Left lung (tissue), 14 donors: ENCODE results near the gene NOCT. TPM values are rescaled to one million over a fixed set of nuclear protein-coding genes. Genes with fewer than 3 reads are reported as not detected.

ENCODE experiments used
- ATAC-seq: fragments of 200-7000 bp; cut with Tn5 transposase; one replicate; pipeline ENCODE4 v1.9.1; 2020; ENCODE audit warnings: moderate library complexity
- DNase-seq, 4 donors: peaks; one replicate each; pipeline ENCODE4 v3.0.0-alpha.2; 2013 to 2020
- H3K27ac ChIP-seq, 2 donors: fragments of 200-600 bp; sonication (generic) in 1 of 2; one replicate each; pipeline versions ENCODE4 v1.5.0 to v1.8.0; 2020 to 2021
- H3K27me3 ChIP-seq, 2 donors: fragments of 200-600 bp; sonication (generic) in 1 of 2; one replicate each; pipeline versions ENCODE4 v1.5.0 to v1.8.0; 2020 to 2021
- H3K36me3 ChIP-seq, 2 donors: fragments of 200-600 bp; sonication (generic) in 1 of 2; one replicate each; pipeline versions ENCODE4 v1.5.0 to v1.8.0; 2020 to 2021
- H3K4me1 ChIP-seq, 2 donors: fragments of 200-600 bp; one replicate each; pipeline ENCODE4 v1.8.0; 2021
- H3K4me3 ChIP-seq, 2 donors: fragments of 200-600 bp; sonication (generic) in 1 of 2; one replicate each; pipeline versions ENCODE4 v1.5.0 to v1.8.0; 2020 to 2021; ENCODE audit warnings: mild to moderate bottlenecking in 1 of 2
- H3K9me3 ChIP-seq, 2 donors: fragments of 200-600 bp; sonication (generic) in 1 of 2; one replicate each; pipeline versions ENCODE4 v1.5.0 to v1.8.0; 2020 to 2021
- intact Hi-C, 2 donors: fragments of 100-400 bp; cut with DNase I; formaldehyde crosslinking; loops; one replicate each; pipeline versions ENCODE4 v1.11.2 to v1.14.2; 2022
- long read RNA-seq, 12 donors: library from polyadenylated mRNA in 2 of 12; unstranded in 2 of 12; transcript quantifications; one replicate each; pipeline ENCODE4 v2.0.0 and lab custom pipeline, GENCODE V29; 2019 to 2026
- polyA plus RNA-seq, 6 donors: library from polyadenylated mRNA; unstranded; fragments of 120-200 nt; gene quantifications; one replicate each; pipeline ENCODE4 v1.2.1, GENCODE V29; 2013; ENCODE audit not compliant: insufficient read length in 6 of 6
- total RNA-seq, 2 donors: library from RNA; stranded (reverse); fragmentation: NEBNext Ultra II Directional; extraction: Animal tissue kit (Norgen Biotek cat#: 25700); gene quantifications; one replicate each; pipeline ENCODE4 v1.2.1, GENCODE V29; 2021
- TF ChIP-seq, protein P1 (sequence below), 2 donors: fragments of 200-600 bp; sonication (generic) in 1 of 2; IDR thresholded peaks; one replicate each; pipeline versions ENCODE4 v1.5.0 to v1.8.0; 2021; ENCODE audit warnings: antibody characterized with exemption in 2 of 2
- donor health status: DM: no; HTN: yes; CAD: no.
- donor health status: DM: no; HTN: no; CAD: no.

Gene NOCT, protein sequence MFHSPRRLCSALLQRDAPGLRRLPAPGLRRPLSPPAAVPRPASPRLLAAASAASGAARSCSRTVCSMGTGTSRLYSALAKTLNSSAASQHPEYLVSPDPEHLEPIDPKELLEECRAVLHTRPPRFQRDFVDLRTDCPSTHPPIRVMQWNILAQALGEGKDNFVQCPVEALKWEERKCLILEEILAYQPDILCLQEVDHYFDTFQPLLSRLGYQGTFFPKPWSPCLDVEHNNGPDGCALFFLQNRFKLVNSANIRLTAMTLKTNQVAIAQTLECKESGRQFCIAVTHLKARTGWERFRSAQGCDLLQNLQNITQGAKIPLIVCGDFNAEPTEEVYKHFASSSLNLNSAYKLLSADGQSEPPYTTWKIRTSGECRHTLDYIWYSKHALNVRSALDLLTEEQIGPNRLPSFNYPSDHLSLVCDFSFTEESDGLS
- total RNA-seq: 10 to 100 TPM; 10.7 to 11.9 TPM
- 1 to 10 TPM; 2.7 to 4.3 (median 3.3) TPM for polyA plus RNA-seq
- long read RNA-seq, donor 1, partial matches to known transcripts: 67 of 74 reads
- long read RNA-seq, donor 1, other reads (novel, unspliced or antisense): 6 of 74 reads
- long read RNA-seq, donor 2, partial matches to known transcripts: 0 of 1 reads
- long read RNA-seq, donor 2, other reads (novel, unspliced or antisense): 0 of 1 reads
- long read RNA-seq, donor 3, partial matches to known transcripts: 12 of 23 reads
- long read RNA-seq, donor 3, other reads (novel, unspliced or antisense): 11 of 23 reads
- long read RNA-seq, donor 4, partial matches to known transcripts: 1 of 3 reads
- long read RNA-seq, donor 4, other reads (novel, unspliced or antisense): 0 of 3 reads
- long read RNA-seq, donor 5, partial matches to known transcripts: 0 of 2 reads
- long read RNA-seq, donor 5, other reads (novel, unspliced or antisense): 0 of 2 reads
- long read RNA-seq, donor 6, partial matches to known transcripts: 0 of 1 reads
- long read RNA-seq, donor 6, other reads (novel, unspliced or antisense): 0 of 1 reads
- long read RNA-seq, donor 7: 0 reads
- long read RNA-seq, donor 8, partial matches to known transcripts: 47 of 55 reads
- long read RNA-seq, donor 8, other reads (novel, unspliced or antisense): 8 of 55 reads
- long read RNA-seq, donor 9: 0 reads
- long read RNA-seq, donor 10: 0 reads
- long read RNA-seq, donor 11, partial matches to known transcripts: 0 of 3 reads
- long read RNA-seq, donor 11, other reads (novel, unspliced or antisense): 0 of 3 reads
- long read RNA-seq, donor 12, partial matches to known transcripts: 36 of 43 reads
- long read RNA-seq, donor 12, other reads (novel, unspliced or antisense): 6 of 43 reads

DNA sequence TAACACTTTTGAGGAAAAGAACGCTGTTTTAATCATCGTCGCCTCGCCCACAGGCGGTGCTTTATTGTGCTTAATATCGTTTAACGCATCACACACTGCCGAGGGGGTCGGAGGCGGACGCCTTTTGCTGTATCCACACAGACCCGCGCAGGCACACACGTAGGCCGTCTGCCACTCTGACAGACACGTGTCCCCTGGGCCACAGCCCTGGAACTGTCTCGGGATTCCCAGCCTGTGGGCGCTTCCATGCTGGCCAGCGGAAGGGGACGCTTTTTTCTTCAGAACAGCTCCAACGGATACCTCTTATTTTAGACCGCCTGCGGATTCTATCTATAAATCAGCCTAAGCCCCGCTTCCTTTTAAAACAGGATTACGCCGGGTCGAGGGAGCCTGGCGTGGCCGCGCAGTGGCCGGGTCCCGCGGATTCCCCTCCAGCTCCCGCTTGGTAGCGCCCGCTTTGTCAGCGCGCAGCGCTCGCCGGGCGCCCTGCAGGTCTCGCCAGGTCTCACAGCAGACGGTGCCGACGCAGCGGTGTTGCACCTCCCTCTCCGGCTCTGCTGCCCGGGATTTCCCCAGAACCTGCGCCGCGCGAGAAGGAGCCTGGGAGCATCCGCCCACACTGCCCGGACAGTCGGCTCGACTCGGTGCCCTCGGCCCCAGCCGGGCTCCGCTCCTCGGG is at the start of gene NOCT:
Gene NOCT, plus strand, starts transcription at position 513 of the 679 bp plus-strand sequence. CDS start 201 bp downstream, outside the sequence.
- H3K9me3 ChIP-seq: no peaks in the 10 kb centered on the region
- no peaks in the 10 kb centered on the region for H3K36me3 ChIP-seq
- peaks cover 11 to 63% of the 10 kb centered on the region in 2 donors for H3K4me1 ChIP-seq
- peak within 1 kb of the TSS; percentile 66 to 71 for H3K4me3 ChIP-seq
- TF ChIP-seq, protein P1, sequence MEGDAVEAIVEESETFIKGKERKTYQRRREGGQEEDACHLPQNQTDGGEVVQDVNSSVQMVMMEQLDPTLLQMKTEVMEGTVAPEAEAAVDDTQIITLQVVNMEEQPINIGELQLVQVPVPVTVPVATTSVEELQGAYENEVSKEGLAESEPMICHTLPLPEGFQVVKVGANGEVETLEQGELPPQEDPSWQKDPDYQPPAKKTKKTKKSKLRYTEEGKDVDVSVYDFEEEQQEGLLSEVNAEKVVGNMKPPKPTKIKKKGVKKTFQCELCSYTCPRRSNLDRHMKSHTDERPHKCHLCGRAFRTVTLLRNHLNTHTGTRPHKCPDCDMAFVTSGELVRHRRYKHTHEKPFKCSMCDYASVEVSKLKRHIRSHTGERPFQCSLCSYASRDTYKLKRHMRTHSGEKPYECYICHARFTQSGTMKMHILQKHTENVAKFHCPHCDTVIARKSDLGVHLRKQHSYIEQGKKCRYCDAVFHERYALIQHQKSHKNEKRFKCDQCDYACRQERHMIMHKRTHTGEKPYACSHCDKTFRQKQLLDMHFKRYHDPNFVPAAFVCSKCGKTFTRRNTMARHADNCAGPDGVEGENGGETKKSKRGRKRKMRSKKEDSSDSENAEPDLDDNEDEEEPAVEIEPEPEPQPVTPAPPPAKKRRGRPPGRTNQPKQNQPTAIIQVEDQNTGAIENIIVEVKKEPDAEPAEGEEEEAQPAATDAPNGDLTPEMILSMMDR (IDR thresholded peaks at IDR 0.05): peak; percentile 11 to 40
- DNase-seq (peak; percentile 83 to 97 (median 92)), ATAC-seq (peak; percentile 94)
- intact Hi-C loops: no loop called here
- no peaks in the 10 kb centered on the region for H3K27me3 ChIP-seq
- H3K27ac ChIP-seq: peak within 1 kb of the TSS; percentile 90 to 91

DNA sequence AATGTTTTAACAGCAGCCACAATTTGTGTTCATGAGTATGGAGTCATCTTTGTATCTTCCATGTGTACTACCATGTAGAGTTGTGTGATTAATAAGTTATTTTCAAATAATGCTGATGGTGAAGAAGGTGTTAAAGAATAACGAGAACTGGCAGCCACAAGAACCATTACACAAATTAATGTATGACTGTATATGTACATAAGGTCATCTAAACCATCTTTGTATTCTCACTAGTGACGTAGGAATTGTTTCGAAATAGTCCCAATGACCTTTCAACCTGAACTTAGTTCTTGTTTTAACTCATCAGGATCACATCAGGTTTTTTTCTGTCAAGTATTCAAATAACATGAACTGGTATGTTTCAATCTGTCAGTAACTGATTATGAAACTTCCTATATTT is 48.3 kb upstream of the NOCT start:
- no peaks in the 10 kb centered on the region for H3K9me3 ChIP-seq
- ATAC-seq: peak; percentile 30
- no peak overlapping the region for H3K27ac ChIP-seq
- no peaks in the 10 kb centered on the region for H3K36me3 ChIP-seq
- H3K4me1 ChIP-seq: peaks cover 0 to 9% of the 10 kb centered on the region in 2 donors
- TF ChIP-seq, protein P1 (IDR thresholded peaks at IDR 0.05): no peak
- H3K4me3 ChIP-seq: no peak overlapping the region
- intact Hi-C loops: no loop called here
- DNase-seq: no peak
- H3K27me3 ChIP-seq: no peaks in the 10 kb centered on the region

- no peaks in the 10 kb centered on the region for H3K9me3 ChIP-seq
- H3K4me3 ChIP-seq: no peak overlapping the region
- no peak for DNase-seq
- H3K27ac ChIP-seq: no peak overlapping the region
- intact Hi-C loops: no loop called here
- H3K36me3 ChIP-seq: no peaks in the 10 kb centered on the region
- ATAC-seq: no peak
- H3K27me3 ChIP-seq: no peaks in the 10 kb centered on the region
- TF ChIP-seq, protein P1 (IDR thresholded peaks at IDR 0.05): no peak
- H3K4me1 ChIP-seq: peaks cover 0 to 34% of the 10 kb centered on the region in 2 donors
Observed at GRCh38 chr4:138972956-138973801, 42.4 kb upstream of the NOCT start.

- H3K4me3 ChIP-seq: no peak overlapping the region
Observed at GRCh38 chr4:138975225-138975624, 40.4 kb upstream of the NOCT start.

More at GRCh38 chr4:138975225-138975624, 40.4 kb upstream of the NOCT start:
- Histone ChIP-seq H3K27ac (no peak overlapping the region), H3K27me3 (no peaks in the 10 kb centered on the region), H3K9me3 (no peaks in the 10 kb centered on the region), H3K36me3 (no peaks in the 10 kb centered on the region), H3K4me1 (peaks cover 0 to 35% of the 10 kb centered on the region in 2 donors)
- DNase-seq: no peak
- intact Hi-C loops: no loop called here
- no peak for ATAC-seq
- TF ChIP-seq, protein P1 (IDR thresholded peaks at IDR 0.05): no peak
